IMR-90 (cell line): Measurements from ENCODE around the gene CRTC1. TPM values are rescaled to one million over a fixed set of nuclear protein-coding genes. Genes with fewer than 3 reads are reported as not detected.

Source experiments
- ATAC-seq: fragments of 200-7000 bp; cut with Tn5 transposase; 2 replicates; pipeline ENCODE4 v1.9.1; 2020; ENCODE audit warnings: low read depth, mild to moderate bottlenecking, moderate library complexity
- BruUV-seq: library from RNA; stranded (reverse); fragments of 400-500 nt; replicated peaks from 2 replicates; lab custom pipeline; 2021; lab: Mats Ljungman, UMichigan
- CTCF ChIA-PET: fragments of 300-600 bp; formaldehyde crosslinking; extraction: SDS; loops from one replicate; lab custom pipeline; 2021; ENCODE audit warnings: antibody characterized with exemption; lab: Yijun Ruan, JAX
- POLR2A ChIA-PET: fragments of 300-600 bp; sonication (Branson Sonifier 250); formaldehyde crosslinking; loops from one replicate; lab custom pipeline; 2022; ENCODE audit warnings: antibody characterized with exemption; ENCODE audit not compliant: unreplicated experiment; lab: Charles Lee
- DNase-seq: peaks from one replicate; pipeline ENCODE4 v3.0.0; 2013
- H2AFZ ChIP-seq: replicated peaks from 2 replicates; pipeline ENCODE3; 2013; ENCODE audit warnings: low read length, mild to moderate bottlenecking; ENCODE audit not compliant: poor library complexity
- H2AK5ac ChIP-seq: 2 replicates; pipeline ENCODE4 v1.6.1; 2013; ENCODE audit warnings: low read depth, low read length, inconsistent platforms
- H2AK9ac ChIP-seq: replicated peaks from 2 replicates; pipeline ENCODE3; 2013; ENCODE audit warnings: mild to moderate bottlenecking, low read depth, low read length, moderate library complexity; ENCODE audit not compliant: poor library complexity
- H2BK120ac ChIP-seq: 2 replicates; pipeline ENCODE4 v1.6.1; 2013; ENCODE audit warnings: low read depth, low read length, inconsistent platforms
- H2BK15ac ChIP-seq: 3 replicates; pipeline ENCODE4 v1.6.1; 2013; ENCODE audit warnings: low read depth, low read length, inconsistent platforms
- H2BK20ac ChIP-seq: 2 replicates; pipeline ENCODE4 v1.6.1; 2013; ENCODE audit warnings: low read depth, mild to moderate bottlenecking, inconsistent platforms, low read length, moderate library complexity
- H2BK5ac ChIP-seq: 2 replicates; pipeline ENCODE4 v1.6.1; 2013; ENCODE audit warnings: mild to moderate bottlenecking, low read depth, low read length, inconsistent platforms; ENCODE audit not compliant: poor library complexity, severe bottlenecking
- H3K14ac ChIP-seq: replicated peaks from 2 replicates; pipeline ENCODE4 v1.6.1; 2013; ENCODE audit warnings: low read depth, low read length, inconsistent platforms
- H3K18ac ChIP-seq: 2 replicates; pipeline ENCODE4 v1.6.1; 2013; ENCODE audit warnings: low read depth, low read length, control low read depth
- H3K23ac ChIP-seq: 2 replicates; pipeline ENCODE4 v1.6.1; 2013; ENCODE audit warnings: low read depth, low read length, inconsistent platforms
- H3K27ac ChIP-seq: 2 replicates; pipeline ENCODE4 v1.5.1; 2013; ENCODE audit warnings: mild to moderate bottlenecking, control low read depth, low read length; ENCODE audit not compliant: insufficient read depth
- H3K27me3 ChIP-seq: 2 replicates; pipeline ENCODE4 v1.6.1; 2013; ENCODE audit warnings: low read length; ENCODE audit not compliant: control insufficient read depth, insufficient read depth
- H3K36me3 ChIP-seq: 2 replicates; pipeline ENCODE4 v1.6.1; 2013; ENCODE audit warnings: low read length, mixed read lengths; ENCODE audit not compliant: control insufficient read depth, insufficient read depth
- H3K4ac ChIP-seq: 2 replicates; pipeline ENCODE4 v1.6.1; 2013; ENCODE audit warnings: low read depth, low read length, inconsistent platforms
- H3K4me1 ChIP-seq: 2 replicates; pipeline ENCODE4 v1.6.1; 2013; ENCODE audit warnings: low read length, mixed read lengths; ENCODE audit not compliant: control insufficient read depth, insufficient read depth
- H3K4me2 ChIP-seq: 2 replicates; pipeline ENCODE4 v1.6.1; 2013; ENCODE audit warnings: low read depth, mild to moderate bottlenecking, control low read depth, low read length, moderate library complexity
- H3K4me3 ChIP-seq: 2 replicates; pipeline ENCODE4 v1.5.1; 2013; ENCODE audit warnings: low read depth, mild to moderate bottlenecking, control low read depth, low read length, moderate library complexity; ENCODE audit not compliant: insufficient read depth
- H3K56ac ChIP-seq: 2 replicates; pipeline ENCODE4 v1.6.1; 2013; ENCODE audit warnings: low read length, inconsistent platforms; ENCODE audit not compliant: insufficient read depth; ENCODE audit errors: extremely low read depth
- H3K79me1 ChIP-seq, 2 experiments: 2 replicates each; pipeline ENCODE4 v1.6.1; 2013; ENCODE audit warnings: low read length in 2 of 2, inconsistent platforms in 1 of 2, low read depth in 1 of 2
- H3K9ac ChIP-seq: 2 replicates; pipeline ENCODE4 v1.6.1; 2013; ENCODE audit warnings: low read depth, low read length, control low read depth
- H3K9me1 ChIP-seq: 2 replicates; pipeline ENCODE4 v1.6.1; 2013; ENCODE audit warnings: low read length, inconsistent platforms; ENCODE audit not compliant: insufficient read depth
- H3K9me3 ChIP-seq: 2 replicates; pipeline ENCODE4 v1.6.1; 2013; ENCODE audit warnings: low read length; ENCODE audit not compliant: control insufficient read depth, insufficient read depth
- H4K20me1 ChIP-seq: 2 replicates; pipeline ENCODE4 v1.6.1; 2013; ENCODE audit warnings: low read length, inconsistent platforms; ENCODE audit not compliant: insufficient read depth
- H4K5ac ChIP-seq: 2 replicates; pipeline ENCODE4 v1.6.1; 2013; ENCODE audit warnings: mild to moderate bottlenecking, low read depth, low read length, control low read depth
- H4K8ac ChIP-seq, 2 experiments: 2 replicates each; pipeline ENCODE4 v1.6.1; 2013; ENCODE audit warnings: low read depth in 2 of 2, low read length in 2 of 2, control low read depth in 1 of 2, inconsistent platforms in 1 of 2
- H4K91ac ChIP-seq: 2 replicates; pipeline ENCODE4 v1.6.1; 2013; ENCODE audit warnings: low read depth, low read length, inconsistent platforms; ENCODE audit not compliant: insufficient read depth
- BHLHE40 ChIP-seq: fragments of 150-350 bp; IDR thresholded peaks from 2 replicates; pipeline ENCODE4 v1.6.1; 2016; ENCODE audit warnings: mild to moderate bottlenecking, low read depth, low read length
- FOS ChIP-seq: fragments of 150-350 bp; IDR thresholded peaks from 2 replicates; pipeline ENCODE4 v1.6.1; 2016; ENCODE audit warnings: low read depth, low read length
- SMC3 ChIP-seq: fragments of 150-350 bp; IDR thresholded peaks from 2 replicates; pipeline ENCODE4 v1.6.1; 2016; ENCODE audit warnings: low read depth, mild to moderate bottlenecking, antibody characterized with exemption, low read length, moderate library complexity
- WGBS, 2 experiments: methylation state at CpG; one replicate each; pipeline versions ENCODE4 v1.1.5 to v1.1.7; 2013; ENCODE audit warnings: missing lambda C conversion rate in 2 of 2; ENCODE audit not compliant: insufficient read length in 1 of 2; ENCODE audit errors: extremely low coverage in 2 of 2; 5-methylcytosine and 5-hydroxymethylcytosine counted together
- dilution Hi-C: fragments of 300-500 bp; cut with HindIII; formaldehyde crosslinking; loops from one replicate; pipeline ENCODE4 v1.14.3; 2018; ENCODE audit warnings: low sequenced_read_pairs; ENCODE audit not compliant: unreplicated experiment
- in situ Hi-C: fragments of 300-500 bp; cut with MboI; formaldehyde crosslinking; loops from 3 replicates; pipeline ENCODE4 v1.14.3; 2019; ENCODE audit warnings: low sequenced_read_pairs, inconsistent platforms, mixed read lengths
- intact Hi-C: fragments of 100-400 bp; cut with micrococcal nuclease; formaldehyde crosslinking; loops from 2 replicates; pipeline ENCODE4 v1.10.0; 2022
- polyA plus RNA-seq, 3 experiments: library from polyadenylated mRNA; depleted of rRNA; stranded (reverse); fragments of >200 nt; gene quantifications; 2 replicates each; pipeline ENCODE4 v1.2.3, GENCODE V29; 2012; ENCODE audit warnings: low replicate concordance in 1 of 3
- total RNA-seq: library from RNA; depleted of rRNA; stranded (reverse); fragments of >200 nt; gene quantifications from 2 replicates; pipeline ENCODE4 v1.2.3, GENCODE V29; 2012

CRTC1 gene
- total and polyA plus RNA-seq, 2 of the 4 experiments (the other 2 are of a cell fraction) = 0.18 to 5.7 TPM

GRCh38 chr19:18800636-18801035 is 117.2 kb downstream of the CRTC1 start:
- TF ChIP-seq SMC3 = no peak
- TF ChIP-seq FOS = no peak
- TF ChIP-seq BHLHE40 = no peak
- Histone ChIP-seq H3K4me2 (no peak overlapping the region), H4K5ac (no peak overlapping the region), H4K8ac (no peak overlapping the region), H3K14ac (no peak overlapping the region), H2AK5ac (no peak overlapping the region), H3K18ac (no peak overlapping the region), H3K9me1 (no peaks in the 10 kb centered on the region), H3K4ac (no peak overlapping the region), H2BK5ac (no peak overlapping the region), H4K91ac (no peak overlapping the region), H2AFZ (no peak overlapping the region), H3K27ac (no peak overlapping the region), H3K4me3 (no peak overlapping the region), H3K56ac (no peak overlapping the region), H3K23ac (no peak overlapping the region), H2BK120ac (no peak overlapping the region), H3K9me3 (peaks cover 9% of the 10 kb centered on the region; the same call in 1 of the 2 replicates), H2BK20ac (no peak overlapping the region), H3K27me3 (peaks cover 46% of the 10 kb centered on the region), H3K4me1 (no peaks in the 10 kb centered on the region), H3K36me3 (no peaks in the 10 kb centered on the region), H3K79me1 (no peaks in the 10 kb centered on the region), H2BK15ac (no peak overlapping the region), H2AK9ac (no peak overlapping the region), H4K20me1 (no peaks in the 10 kb centered on the region), H3K9ac (no peak overlapping the region)
- dilution Hi-C loops (no loop called here), intact Hi-C loops (no loop called here), in situ Hi-C loops (no loop called here)
- ChIA-PET POLR2A (no interaction called here), CTCF (no interaction called here)
- no TSS peak for BruUV-seq
- WGBS, 2 experiments = 42% methylated on average over 6 of the region's 10 CpGs; no CpG with 5 or more reads in 1 of the 2 experiments
- DNase-seq (no peak), ATAC-seq (no peak)
